ENCODE data around the gene TUBB.

Gene TUBB

GRCh38 chr6:30742316-30743098, 22.4 kb downstream of the TUBB start, which contains the start of gene FLOT1:
TSS of gene FLOT1 (minus strand) at chr6:30742687. CDS start at chr6:30742189, 498 bp downstream.
- DNase-seq (ENCODE audit: low spot score in 2 of 2): peak; percentile 81 to 83
- H3K4me1 Mint-ChIP-seq: peaks cover 38% of the 10 kb centered on the region
- peak within 1 kb of the TSS; percentile 91 for H3K4me3 Mint-ChIP-seq
- peaks cover 47% of the 10 kb centered on the region for H3K36me3 Mint-ChIP-seq (ENCODE audit: insufficient read depth)
- no peaks in the 10 kb centered on the region for H3K9me3 Mint-ChIP-seq
- H3K27ac Mint-ChIP-seq (ENCODE audit: low read depth): peak within 1 kb of the TSS; percentile 95
- peak; percentile 56 for ATAC-seq (replicated peaks; ENCODE audit: extremely low read depth, poor library complexity, severe bottlenecking)
- no peaks in the 10 kb centered on the region for H3K27me3 Mint-ChIP-seq

GRCh38 chr6:30743099-30744053, 23.2 kb downstream of the TUBB start:
- ATAC-seq (replicated peaks; ENCODE audit: extremely low read depth, poor library complexity, severe bottlenecking): peak; percentile 45
- no peaks in the 10 kb centered on the region for H3K9me3 Mint-ChIP-seq
- peaks cover 46% of the 10 kb centered on the region for H3K36me3 Mint-ChIP-seq (ENCODE audit: insufficient read depth)
- no peaks in the 10 kb centered on the region for H3K27me3 Mint-ChIP-seq
- peak overlapping the region; percentile 95 for H3K27ac Mint-ChIP-seq (ENCODE audit: low read depth)
- H3K4me1 Mint-ChIP-seq: peaks cover 35% of the 10 kb centered on the region
- peak overlapping the region; percentile 91 for H3K4me3 Mint-ChIP-seq
- peak in 1 of 2 donors; percentile 28 for DNase-seq (ENCODE audit: low spot score in 2 of 2)

GRCh38 chr6:30744054-30744805, 24.1 kb downstream of the TUBB start, which contains the start of gene IER3:
TSS of gene IER3 (minus strand) at chr6:30744547. CDS start at chr6:30744518, 29 bp downstream.
- DNase-seq (ENCODE audit: low spot score in 2 of 2) (peak; percentile 45 to 51), ATAC-seq (replicated peaks; ENCODE audit: extremely low read depth, poor library complexity, severe bottlenecking) (peak; percentile 45)
- Mint-ChIP-seq H3K27me3 (no peaks in the 10 kb centered on the region), H3K9me3 (no peaks in the 10 kb centered on the region), H3K36me3 (ENCODE audit: insufficient read depth) (peaks cover 39% of the 10 kb centered on the region), H3K4me3 (peak within 1 kb of the TSS; percentile 91), H3K4me1 (peaks cover 35% of the 10 kb centered on the region), H3K27ac (ENCODE audit: low read depth) (peak within 1 kb of the TSS; percentile 95)

GRCh38 chr6:30747300-30747687, 27.1 kb downstream of the TUBB start:
- no peaks in the 10 kb centered on the region for H3K27me3 Mint-ChIP-seq
- peaks cover 14% of the 10 kb centered on the region for H3K4me1 Mint-ChIP-seq
- no peaks in the 10 kb centered on the region for H3K9me3 Mint-ChIP-seq
- ATAC-seq (replicated peaks; ENCODE audit: extremely low read depth, poor library complexity, severe bottlenecking): no peak
- H3K36me3 Mint-ChIP-seq (ENCODE audit: insufficient read depth): peaks cover 13% of the 10 kb centered on the region
- DNase-seq (ENCODE audit: low spot score in 2 of 2): no peak
- H3K27ac Mint-ChIP-seq (ENCODE audit: low read depth): no peak overlapping the region
- H3K4me3 Mint-ChIP-seq: no peak overlapping the region

- Mint-ChIP-seq H3K4me3 (no peak overlapping the region), H3K27me3 (no peaks in the 10 kb centered on the region), H3K27ac (ENCODE audit: low read depth) (no peak overlapping the region), H3K36me3 (ENCODE audit: insufficient read depth) (peaks cover 11% of the 10 kb centered on the region), H3K4me1 (peaks cover 9% of the 10 kb centered on the region), H3K9me3 (no peaks in the 10 kb centered on the region)
- no peak for DNase-seq (ENCODE audit: low spot score in 2 of 2)
- ATAC-seq (replicated peaks; ENCODE audit: extremely low read depth, poor library complexity, severe bottlenecking): no peak
Measured at GRCh38 chr6:30747902-30748769, 28.0 kb downstream of the TUBB start.

GRCh38 chr6:30748851-30749540, 28.8 kb downstream of the TUBB start:
- DNase-seq (ENCODE audit: low spot score in 2 of 2): no peak
- H3K27ac Mint-ChIP-seq (ENCODE audit: low read depth): no peak overlapping the region
- H3K4me1 Mint-ChIP-seq: peaks cover under 1% of the 10 kb centered on the region

GRCh38 chr6:30749554-30750378, 29.6 kb downstream of the TUBB start:
- ATAC-seq (replicated peaks; ENCODE audit: extremely low read depth, poor library complexity, severe bottlenecking) (no peak), DNase-seq (ENCODE audit: low spot score in 2 of 2) (no peak)
- Mint-ChIP-seq H3K36me3 (ENCODE audit: insufficient read depth) (peaks cover 4% of the 10 kb centered on the region), H3K27ac (ENCODE audit: low read depth) (no peak overlapping the region), H3K4me3 (no peak overlapping the region), H3K9me3 (no peaks in the 10 kb centered on the region), H3K4me1 (no peaks in the 10 kb centered on the region), H3K27me3 (no peaks in the 10 kb centered on the region)

More at GRCh38 chr6:30748851-30749540, 28.8 kb downstream of the TUBB start:
- Mint-ChIP-seq H3K27me3 (no peaks in the 10 kb centered on the region), H3K9me3 (no peaks in the 10 kb centered on the region), H3K36me3 (ENCODE audit: insufficient read depth) (peaks cover 7% of the 10 kb centered on the region), H3K4me3 (no peak overlapping the region)
- ATAC-seq (replicated peaks; ENCODE audit: extremely low read depth, poor library complexity, severe bottlenecking): no peak

GRCh38 chr6:30750379-30750668, 30.2 kb downstream of the TUBB start:
- ATAC-seq (replicated peaks; ENCODE audit: extremely low read depth, poor library complexity, severe bottlenecking): no peak
- Mint-ChIP-seq H3K4me1 (no peaks in the 10 kb centered on the region), H3K36me3 (ENCODE audit: insufficient read depth) (no peaks in the 10 kb centered on the region), H3K27ac (ENCODE audit: low read depth) (no peak overlapping the region), H3K9me3 (no peaks in the 10 kb centered on the region), H3K27me3 (no peaks in the 10 kb centered on the region), H3K4me3 (no peak overlapping the region)
- no peak for DNase-seq (ENCODE audit: low spot score in 2 of 2)

- DNase-seq (ENCODE audit: low spot score in 2 of 2): no peak
- H3K27ac Mint-ChIP-seq (ENCODE audit: low read depth): no peak overlapping the region
- no peaks in the 10 kb centered on the region for H3K4me1 Mint-ChIP-seq
- H3K4me3 Mint-ChIP-seq: no peak overlapping the region
- H3K9me3 Mint-ChIP-seq: no peaks in the 10 kb centered on the region
- H3K36me3 Mint-ChIP-seq (ENCODE audit: insufficient read depth): no peaks in the 10 kb centered on the region
- no peak for ATAC-seq (replicated peaks; ENCODE audit: extremely low read depth, poor library complexity, severe bottlenecking)
- H3K27me3 Mint-ChIP-seq: no peaks in the 10 kb centered on the region
Measured at GRCh38 chr6:30752157-30752927, 32.2 kb downstream of the TUBB start.

- H3K4me1 Mint-ChIP-seq: no peaks in the 10 kb centered on the region
- no peak for ATAC-seq (replicated peaks; ENCODE audit: extremely low read depth, poor library complexity, severe bottlenecking)
- no peak overlapping the region for H3K4me3 Mint-ChIP-seq
Measured at GRCh38 chr6:30754631-30755030, 34.5 kb downstream of the TUBB start.

More at GRCh38 chr6:30754631-30755030, 34.5 kb downstream of the TUBB start:
- H3K36me3 Mint-ChIP-seq (ENCODE audit: insufficient read depth): no peaks in the 10 kb centered on the region
- no peak overlapping the region for H3K27ac Mint-ChIP-seq (ENCODE audit: low read depth)
- H3K27me3 Mint-ChIP-seq: no peaks in the 10 kb centered on the region
- H3K9me3 Mint-ChIP-seq: no peaks in the 10 kb centered on the region
- no peak for DNase-seq (ENCODE audit: low spot score in 2 of 2)

Data from central memory CD8-positive, alpha-beta T cell (primary cell).